CD14-positive monocyte (primary cell): ENCODE data around the gene FAM131A. TPM values are rescaled to one million over a fixed set of nuclear protein-coding genes. Genes with fewer than 3 reads are reported as not detected.
A peak's percentile ranks its signal among the peaks of the same experiment; 100 is the strongest.

Experiments used
- DNase-seq, 3 donors: peaks; one replicate each; pipeline ENCODE4 v3.0.0-alpha.2; 2011 to 2022
- H2AFZ ChIP-seq: 2 replicates; pipeline ENCODE4 v1.6.0; 2012; ENCODE audit warnings: mild to moderate bottlenecking, low read depth, low read length, inconsistent platforms; ENCODE audit not compliant: insufficient read depth, poor library complexity, severe bottlenecking
- H3K27ac ChIP-seq, 2 donors: 1 replicate in 1 of 2; 2 replicates in 1 of 2; pipeline ENCODE4 v1.5.1; 2012 to 2013; ENCODE audit warnings: low read length in 2 of 2, control low read depth in 1 of 2, inconsistent platforms in 1 of 2, low read depth in 1 of 2, mild to moderate bottlenecking in 1 of 2
- H3K27me3 ChIP-seq, 2 donors: one replicate each; pipeline versions ENCODE4 v1.6.0 to v1.6.1; 2011 to 2013; ENCODE audit warnings: low read length in 2 of 2; ENCODE audit not compliant: control insufficient read depth in 2 of 2, insufficient read depth in 2 of 2
- H3K36me3 ChIP-seq, 2 donors: replicated peaks in 1 of 2; 1 replicate in 1 of 2; 2 replicates in 1 of 2; pipeline versions ENCODE4 v1.5.1 to v1.6.1; 2012 to 2013; ENCODE audit warnings: low read length in 2 of 2, control low read depth in 1 of 2, inconsistent platforms in 1 of 2, mild to moderate bottlenecking in 1 of 2; ENCODE audit not compliant: insufficient read depth in 2 of 2, control insufficient read depth in 1 of 2
- H3K4me1 ChIP-seq, 2 donors: 1 replicate in 1 of 2; 2 replicates in 1 of 2; pipeline versions ENCODE4 v1.5.1 to v1.6.1; 2012 to 2013; ENCODE audit warnings: low read length in 2 of 2, control low read depth in 1 of 2, inconsistent platforms in 1 of 2, mild to moderate bottlenecking in 1 of 2, moderate library complexity in 1 of 2; ENCODE audit not compliant: insufficient read depth in 2 of 2, control insufficient read depth in 1 of 2
- H3K4me2 ChIP-seq: replicated peaks from 2 replicates; pipeline ENCODE3; 2012; ENCODE audit warnings: low read length, moderate library complexity, mild to moderate bottlenecking; ENCODE audit not compliant: poor library complexity, severe bottlenecking; ENCODE audit errors: extremely low read depth
- H3K4me3 ChIP-seq, 3 experiments: fragments of 200-600 bp in 1 of 3; sonication (generic) in 1 of 3; replicated peaks in 1 of 3; 1 replicate in 2 of 3; 2 replicates in 1 of 3; pipeline ENCODE4 v1.5.1; 2011 to 2013; ENCODE audit warnings: low read length in 3 of 3, mild to moderate bottlenecking in 3 of 3, control low read depth in 2 of 3, low read depth in 2 of 3, inconsistent platforms in 1 of 3, moderate library complexity in 1 of 3
- H3K79me2 ChIP-seq: 2 replicates; pipeline ENCODE4 v1.6.0; 2012; ENCODE audit warnings: mild to moderate bottlenecking, control low read depth, inconsistent platforms, low read length, moderate library complexity; ENCODE audit not compliant: insufficient read depth
- H3K9ac ChIP-seq: 2 replicates; pipeline ENCODE4 v1.6.0; 2017; ENCODE audit warnings: low read length, mild to moderate bottlenecking; ENCODE audit not compliant: insufficient read depth, poor library complexity, severe bottlenecking
- H3K9me3 ChIP-seq, 2 donors: replicated peaks in 1 of 2; 1 replicate in 1 of 2; 2 replicates in 1 of 2; pipeline versions ENCODE4 v1.5.1 to v1.6.1; 2012 to 2013; ENCODE audit warnings: low read length in 2 of 2, control low read depth in 1 of 2; ENCODE audit not compliant: control insufficient read depth in 1 of 2, insufficient read depth in 1 of 2
- H4K20me1 ChIP-seq: 2 replicates; pipeline ENCODE4 v1.6.0; 2012; ENCODE audit warnings: mild to moderate bottlenecking, low read length, control low read depth, moderate library complexity; ENCODE audit not compliant: insufficient read depth
- H3K27ac Mint-ChIP-seq, 7 donors: one replicate each; pipeline ENCODE4 v1.8.0; 2020; ENCODE audit warnings: mild to moderate bottlenecking in 7 of 7, mixed read lengths in 7 of 7, moderate library complexity in 6 of 7, inconsistent platforms in 2 of 7
- H3K27me3 Mint-ChIP-seq, 3 donors: one replicate each; pipeline ENCODE4 v1.8.0; 2021 to 2022; ENCODE audit warnings: low read depth in 3 of 3, mild to moderate bottlenecking in 3 of 3, mixed read lengths in 3 of 3, moderate library complexity in 3 of 3, inconsistent platforms in 1 of 3
- H3K36me3 Mint-ChIP-seq, 2 donors: one replicate each; pipeline ENCODE4 v1.8.0; 2020; ENCODE audit warnings: mixed read lengths in 2 of 2, inconsistent platforms in 1 of 2, mild to moderate bottlenecking in 1 of 2
- H3K4me1 Mint-ChIP-seq: one replicate; pipeline ENCODE4 v1.8.0; 2020; ENCODE audit warnings: mild to moderate bottlenecking, mixed read lengths
- H3K4me3 Mint-ChIP-seq, 2 donors: one replicate each; pipeline ENCODE4 v1.8.0; 2020; ENCODE audit warnings: mild to moderate bottlenecking in 2 of 2, mixed read lengths in 2 of 2, moderate library complexity in 1 of 2
- H3K9me3 Mint-ChIP-seq, 7 donors: one replicate each; pipeline ENCODE4 v1.8.0; 2020 to 2022; ENCODE audit warnings: mixed read lengths in 7 of 7, mild to moderate bottlenecking in 6 of 7, moderate library complexity in 6 of 7, inconsistent platforms in 2 of 7
- WGBS: methylation state at CpG from one replicate; pipeline ENCODE4 v1.1.5; 2013; ENCODE audit warnings: missing lambda C conversion rate; ENCODE audit not compliant: insufficient coverage; 5-methylcytosine and 5-hydroxymethylcytosine counted together
- intact Hi-C, 2 donors: fragments of 100-400 bp; cut with micrococcal nuclease; formaldehyde crosslinking; loops; one replicate each; pipeline versions ENCODE4 v1.15.0 to v1.15.1; 2023
- polyA plus RNA-seq, 3 donors: library from polyadenylated mRNA; depleted of rRNA in 1 of 3; unstranded in 2 of 3; stranded (reverse) in 1 of 3; fragments of 300-500 nt in 2 of 3; fragments of >200 nt in 1 of 3; fragmentation: Illumina TruSeq in 2 of 3; gene quantifications; 1 replicate in 2 of 3; 2 replicates in 1 of 3; pipeline ENCODE4 v1.2.3, GENCODE V29; 2012 to 2021
- TF ChIP-seq, protein P1 (sequence below): fragments of 200-600 bp; IDR thresholded peaks from one replicate; pipeline ENCODE4 v1.8.0; 2022; ENCODE audit warnings: antibody characterized with exemption, mild to moderate bottlenecking

FAM131A gene
- polyA plus RNA-seq, 3 donors, result 5.8 to 30.6 (median 7.7) TPM

DNA sequence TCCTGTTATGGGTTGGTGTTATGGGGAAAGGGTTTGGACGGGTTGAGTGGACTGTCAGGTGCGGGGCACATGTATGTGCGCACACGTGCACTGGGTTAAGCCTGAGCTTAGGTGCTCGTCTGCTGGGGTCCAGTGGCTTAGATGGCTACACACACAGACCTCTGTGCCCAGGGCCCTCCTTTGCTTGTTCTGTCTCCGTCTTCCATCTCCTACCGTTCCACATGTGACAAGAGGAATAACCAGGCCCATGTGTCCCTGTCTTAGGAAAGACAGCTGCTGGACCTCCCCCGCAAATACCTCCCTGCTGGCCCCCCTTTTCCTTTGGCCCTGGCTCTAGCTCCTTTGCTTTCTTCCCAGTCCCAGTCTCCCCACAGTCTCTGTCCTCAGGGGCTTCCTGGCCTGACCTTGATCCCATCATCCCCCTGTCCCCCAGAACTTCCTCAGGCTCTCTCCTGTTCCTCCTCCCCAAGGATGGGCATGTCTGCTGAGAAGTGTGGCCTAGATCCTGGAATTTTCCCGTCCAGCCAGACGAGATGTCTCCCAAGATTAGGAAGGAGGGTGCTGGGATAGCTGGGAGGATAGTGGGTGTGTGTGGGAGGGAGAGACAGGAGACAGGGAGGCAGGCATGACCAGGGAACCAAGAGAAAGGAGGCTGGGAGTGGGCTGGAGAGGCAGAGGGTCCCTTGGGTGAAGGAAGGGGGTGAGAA lies 41.4 kb downstream of the FAM131A start:
- Histone ChIP-seq H3K4me2 (no peak overlapping the region), H4K20me1 (no peaks in the 10 kb centered on the region), H3K4me3 (no peak overlapping the region), H3K27me3 (peaks cover 30 to 75% of the 10 kb centered on the region in 2 donors), H3K36me3 (no peaks in the 10 kb centered on the region), H3K27ac (no peak overlapping the region), H3K9me3 (peaks cover 0 to 10% of the 10 kb centered on the region in 2 donors), H3K9ac (no peak overlapping the region), H2AFZ (no peak overlapping the region), H3K4me1 (peaks cover 13 to 19% of the 10 kb centered on the region in 2 donors), H3K79me2 (no peaks in the 10 kb centered on the region)
- no peak for DNase-seq
- TF ChIP-seq, protein P1, sequence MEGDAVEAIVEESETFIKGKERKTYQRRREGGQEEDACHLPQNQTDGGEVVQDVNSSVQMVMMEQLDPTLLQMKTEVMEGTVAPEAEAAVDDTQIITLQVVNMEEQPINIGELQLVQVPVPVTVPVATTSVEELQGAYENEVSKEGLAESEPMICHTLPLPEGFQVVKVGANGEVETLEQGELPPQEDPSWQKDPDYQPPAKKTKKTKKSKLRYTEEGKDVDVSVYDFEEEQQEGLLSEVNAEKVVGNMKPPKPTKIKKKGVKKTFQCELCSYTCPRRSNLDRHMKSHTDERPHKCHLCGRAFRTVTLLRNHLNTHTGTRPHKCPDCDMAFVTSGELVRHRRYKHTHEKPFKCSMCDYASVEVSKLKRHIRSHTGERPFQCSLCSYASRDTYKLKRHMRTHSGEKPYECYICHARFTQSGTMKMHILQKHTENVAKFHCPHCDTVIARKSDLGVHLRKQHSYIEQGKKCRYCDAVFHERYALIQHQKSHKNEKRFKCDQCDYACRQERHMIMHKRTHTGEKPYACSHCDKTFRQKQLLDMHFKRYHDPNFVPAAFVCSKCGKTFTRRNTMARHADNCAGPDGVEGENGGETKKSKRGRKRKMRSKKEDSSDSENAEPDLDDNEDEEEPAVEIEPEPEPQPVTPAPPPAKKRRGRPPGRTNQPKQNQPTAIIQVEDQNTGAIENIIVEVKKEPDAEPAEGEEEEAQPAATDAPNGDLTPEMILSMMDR, result no peak
- peaks cover 74 to 90% (median 82%) of the 10 kb centered on the region in 3 donors for H3K27me3 Mint-ChIP-seq
- peaks cover 16% of the 10 kb centered on the region for H3K4me1 Mint-ChIP-seq
- H3K36me3 Mint-ChIP-seq, result peaks cover 0 to 8% of the 10 kb centered on the region in 2 donors
- intact Hi-C loops, result loop anchor here (10.0 kb wide), 2 partner anchors 396 to 416 kb away; no protein-coding TSS in a partner anchor
- H3K27ac Mint-ChIP-seq, result no peak overlapping the region
- peaks cover 0 to 21% (median 6%) of the 10 kb centered on the region in 7 donors for H3K9me3 Mint-ChIP-seq
- 92% methylated on average over 8 of the region's 10 CpGs for WGBS
- H3K4me3 Mint-ChIP-seq, result peak overlapping the region in 1 of 2 donors; percentile 77

DNA sequence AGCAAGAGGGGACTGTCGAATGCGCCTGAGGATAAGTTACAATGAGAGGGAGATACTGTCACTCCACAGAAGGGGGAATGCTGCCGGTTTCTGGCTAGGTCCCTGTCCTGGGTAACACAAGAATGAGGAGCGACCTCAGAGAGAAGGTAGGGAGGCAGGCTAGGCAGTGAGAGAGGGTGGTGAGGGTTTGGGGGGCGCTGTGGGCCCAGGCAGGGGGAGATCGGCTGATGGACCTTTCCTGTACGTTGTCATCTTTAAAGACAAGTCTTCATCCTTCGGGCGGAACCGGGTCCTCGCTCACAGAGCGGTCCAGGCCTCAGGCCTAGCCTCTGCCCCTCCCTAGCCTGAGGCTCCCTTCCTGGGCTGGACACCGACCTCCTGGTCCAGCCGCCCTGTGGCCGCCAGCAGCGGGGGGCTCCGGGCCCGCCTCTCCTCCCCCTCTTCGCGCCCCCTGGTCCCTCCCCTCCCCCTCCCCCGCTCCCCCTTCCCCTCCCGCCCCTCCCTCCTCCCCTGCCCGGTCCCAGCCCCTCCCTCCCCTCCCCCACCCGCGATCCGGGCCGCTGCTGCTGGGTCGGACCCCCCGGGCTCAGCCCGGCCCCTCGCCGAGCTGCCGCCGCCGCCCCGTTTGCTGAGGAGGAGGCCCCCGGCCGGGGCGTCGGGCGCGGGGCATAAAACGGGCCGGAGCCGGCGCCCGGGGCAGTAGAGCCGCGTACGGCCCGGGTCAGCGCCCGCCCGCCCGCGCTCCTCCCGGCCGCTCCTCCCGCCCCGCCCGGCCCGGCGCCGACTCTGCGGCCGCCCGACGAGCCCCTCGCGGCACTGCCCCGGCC lies 42.2 kb downstream of the FAM131A start, which contains the start of gene CHRD:
TSS of gene CHRD (plus strand) at position 697 of the 827 bp plus-strand sequence. CDS start 265 bp downstream, outside the sequence.
- Histone ChIP-seq H3K4me2 (peak within 1 kb of the TSS; percentile 59), H3K27ac (no peak within 1 kb of the TSS), H2AFZ (peak within 1 kb of the TSS; percentile 53), H3K36me3 (no peaks in the 10 kb centered on the region), H3K27me3 (peaks cover 30 to 73% of the 10 kb centered on the region in 2 donors), H4K20me1 (no peaks in the 10 kb centered on the region), H3K4me3 (peak within 1 kb of the TSS in 1 of 3 experiments; percentile 60), H3K9me3 (peaks cover 0 to 10% of the 10 kb centered on the region in 2 donors), H3K79me2 (no peaks in the 10 kb centered on the region), H3K4me1 (peaks cover 13 to 19% of the 10 kb centered on the region in 2 donors), H3K9ac (no peak within 1 kb of the TSS)
- H3K4me3 Mint-ChIP-seq, result peak within 1 kb of the TSS; percentile 54 to 86
- DNase-seq, result no peak
- WGBS, result 22% methylated on average over 44 of the region's 71 CpGs
- H3K27ac Mint-ChIP-seq, result no peak within 1 kb of the TSS
- TF ChIP-seq, protein P1, result no peak
- H3K27me3 Mint-ChIP-seq, result peaks cover 74 to 86% (median 81%) of the 10 kb centered on the region in 3 donors
- intact Hi-C loops, result loop anchor here (10.0 kb wide), 2 partner anchors 395 to 415 kb away; no protein-coding TSS in a partner anchor
- peaks cover 19% of the 10 kb centered on the region for H3K4me1 Mint-ChIP-seq
- H3K9me3 Mint-ChIP-seq, result peaks cover 0 to 21% (median 6%) of the 10 kb centered on the region in 7 donors
- H3K36me3 Mint-ChIP-seq, result peaks cover 0 to 8% of the 10 kb centered on the region in 2 donors
